IMR-90 (cell line): ENCODE data around the gene BCO2. TPM values are rescaled to one million over a fixed set of nuclear protein-coding genes. Genes with fewer than 3 reads are reported as not detected.
A peak's percentile ranks its signal among the peaks of the same experiment; 100 is the strongest.

Experiments used
- ATAC-seq: fragments of 200-7000 bp; cut with Tn5 transposase; 2 replicates; pipeline ENCODE4 v1.9.1; 2020; ENCODE audit warnings: low read depth, mild to moderate bottlenecking, moderate library complexity
- BruUV-seq: library from RNA; stranded (reverse); fragments of 400-500 nt; replicated peaks from 2 replicates; lab custom pipeline; 2021; lab: Mats Ljungman, UMichigan
- CTCF ChIA-PET: fragments of 300-600 bp; formaldehyde crosslinking; extraction: SDS; loops from one replicate; lab custom pipeline; 2021; ENCODE audit warnings: antibody characterized with exemption; lab: Yijun Ruan, JAX
- POLR2A ChIA-PET: fragments of 300-600 bp; sonication (Branson Sonifier 250); formaldehyde crosslinking; loops from one replicate; lab custom pipeline; 2022; ENCODE audit warnings: antibody characterized with exemption; ENCODE audit not compliant: unreplicated experiment; lab: Charles Lee
- DNase-seq: peaks from one replicate; pipeline ENCODE4 v3.0.0; 2013
- H2AFZ ChIP-seq: replicated peaks from 2 replicates; pipeline ENCODE3; 2013; ENCODE audit warnings: low read length, mild to moderate bottlenecking; ENCODE audit not compliant: poor library complexity
- H2AK5ac ChIP-seq: 2 replicates; pipeline ENCODE4 v1.6.1; 2013; ENCODE audit warnings: low read depth, low read length, inconsistent platforms
- H2AK9ac ChIP-seq: replicated peaks from 2 replicates; pipeline ENCODE3; 2013; ENCODE audit warnings: mild to moderate bottlenecking, low read depth, low read length, moderate library complexity; ENCODE audit not compliant: poor library complexity
- H2BK120ac ChIP-seq: 2 replicates; pipeline ENCODE4 v1.6.1; 2013; ENCODE audit warnings: low read depth, low read length, inconsistent platforms
- H2BK15ac ChIP-seq: 3 replicates; pipeline ENCODE4 v1.6.1; 2013; ENCODE audit warnings: low read depth, low read length, inconsistent platforms
- H2BK20ac ChIP-seq: 2 replicates; pipeline ENCODE4 v1.6.1; 2013; ENCODE audit warnings: low read depth, mild to moderate bottlenecking, inconsistent platforms, low read length, moderate library complexity
- H2BK5ac ChIP-seq: 2 replicates; pipeline ENCODE4 v1.6.1; 2013; ENCODE audit warnings: mild to moderate bottlenecking, low read depth, low read length, inconsistent platforms; ENCODE audit not compliant: poor library complexity, severe bottlenecking
- H3K14ac ChIP-seq: replicated peaks from 2 replicates; pipeline ENCODE4 v1.6.1; 2013; ENCODE audit warnings: low read depth, low read length, inconsistent platforms
- H3K18ac ChIP-seq: 2 replicates; pipeline ENCODE4 v1.6.1; 2013; ENCODE audit warnings: low read depth, low read length, control low read depth
- H3K23ac ChIP-seq: 2 replicates; pipeline ENCODE4 v1.6.1; 2013; ENCODE audit warnings: low read depth, low read length, inconsistent platforms
- H3K27ac ChIP-seq: 2 replicates; pipeline ENCODE4 v1.5.1; 2013; ENCODE audit warnings: mild to moderate bottlenecking, control low read depth, low read length; ENCODE audit not compliant: insufficient read depth
- H3K27me3 ChIP-seq: 2 replicates; pipeline ENCODE4 v1.6.1; 2013; ENCODE audit warnings: low read length; ENCODE audit not compliant: control insufficient read depth, insufficient read depth
- H3K36me3 ChIP-seq: 2 replicates; pipeline ENCODE4 v1.6.1; 2013; ENCODE audit warnings: low read length, mixed read lengths; ENCODE audit not compliant: control insufficient read depth, insufficient read depth
- H3K4ac ChIP-seq: 2 replicates; pipeline ENCODE4 v1.6.1; 2013; ENCODE audit warnings: low read depth, low read length, inconsistent platforms
- H3K4me1 ChIP-seq: 2 replicates; pipeline ENCODE4 v1.6.1; 2013; ENCODE audit warnings: low read length, mixed read lengths; ENCODE audit not compliant: control insufficient read depth, insufficient read depth
- H3K4me2 ChIP-seq: 2 replicates; pipeline ENCODE4 v1.6.1; 2013; ENCODE audit warnings: low read depth, mild to moderate bottlenecking, control low read depth, low read length, moderate library complexity
- H3K4me3 ChIP-seq: 2 replicates; pipeline ENCODE4 v1.5.1; 2013; ENCODE audit warnings: low read depth, mild to moderate bottlenecking, control low read depth, low read length, moderate library complexity; ENCODE audit not compliant: insufficient read depth
- H3K56ac ChIP-seq: 2 replicates; pipeline ENCODE4 v1.6.1; 2013; ENCODE audit warnings: low read length, inconsistent platforms; ENCODE audit not compliant: insufficient read depth; ENCODE audit errors: extremely low read depth
- H3K79me1 ChIP-seq, 2 experiments: 2 replicates each; pipeline ENCODE4 v1.6.1; 2013; ENCODE audit warnings: low read length in 2 of 2, inconsistent platforms in 1 of 2, low read depth in 1 of 2
- H3K9ac ChIP-seq: 2 replicates; pipeline ENCODE4 v1.6.1; 2013; ENCODE audit warnings: low read depth, low read length, control low read depth
- H3K9me1 ChIP-seq: 2 replicates; pipeline ENCODE4 v1.6.1; 2013; ENCODE audit warnings: low read length, inconsistent platforms; ENCODE audit not compliant: insufficient read depth
- H3K9me3 ChIP-seq: 2 replicates; pipeline ENCODE4 v1.6.1; 2013; ENCODE audit warnings: low read length; ENCODE audit not compliant: control insufficient read depth, insufficient read depth
- H4K20me1 ChIP-seq: 2 replicates; pipeline ENCODE4 v1.6.1; 2013; ENCODE audit warnings: low read length, inconsistent platforms; ENCODE audit not compliant: insufficient read depth
- H4K5ac ChIP-seq: 2 replicates; pipeline ENCODE4 v1.6.1; 2013; ENCODE audit warnings: mild to moderate bottlenecking, low read depth, low read length, control low read depth
- H4K8ac ChIP-seq, 2 experiments: 2 replicates each; pipeline ENCODE4 v1.6.1; 2013; ENCODE audit warnings: low read depth in 2 of 2, low read length in 2 of 2, control low read depth in 1 of 2, inconsistent platforms in 1 of 2
- H4K91ac ChIP-seq: 2 replicates; pipeline ENCODE4 v1.6.1; 2013; ENCODE audit warnings: low read depth, low read length, inconsistent platforms; ENCODE audit not compliant: insufficient read depth
- CEBPB ChIP-seq: IDR thresholded peaks from 2 replicates; pipeline ENCODE4 v1.6.1; 2012; ENCODE audit warnings: low read depth, low read length, improper control_type of control experiment
- MAFK ChIP-seq: IDR thresholded peaks from 2 replicates; pipeline ENCODE4 v1.6.1; 2012; ENCODE audit warnings: low read depth, low read length, improper control_type of control experiment
- WGBS, 2 experiments: methylation state at CpG; one replicate each; pipeline versions ENCODE4 v1.1.5 to v1.1.7; 2013; ENCODE audit warnings: missing lambda C conversion rate in 2 of 2; ENCODE audit not compliant: insufficient read length in 1 of 2; ENCODE audit errors: extremely low coverage in 2 of 2; 5-methylcytosine and 5-hydroxymethylcytosine counted together
- dilution Hi-C: fragments of 300-500 bp; cut with HindIII; formaldehyde crosslinking; loops from one replicate; pipeline ENCODE4 v1.14.3; 2018; ENCODE audit warnings: low sequenced_read_pairs; ENCODE audit not compliant: unreplicated experiment
- in situ Hi-C: fragments of 300-500 bp; cut with MboI; formaldehyde crosslinking; loops from 3 replicates; pipeline ENCODE4 v1.14.3; 2019; ENCODE audit warnings: low sequenced_read_pairs, inconsistent platforms, mixed read lengths
- intact Hi-C: fragments of 100-400 bp; cut with micrococcal nuclease; formaldehyde crosslinking; loops from 2 replicates; pipeline ENCODE4 v1.10.0; 2022
- polyA plus RNA-seq, 3 experiments: library from polyadenylated mRNA; depleted of rRNA; stranded (reverse); fragments of >200 nt; gene quantifications; 2 replicates each; pipeline ENCODE4 v1.2.3, GENCODE V29; 2012; ENCODE audit warnings: low replicate concordance in 1 of 3
- total RNA-seq: library from RNA; depleted of rRNA; stranded (reverse); fragments of >200 nt; gene quantifications from 2 replicates; pipeline ENCODE4 v1.2.3, GENCODE V29; 2012
- TF ChIP-seq, protein P1 (sequence below): fragments of 150-350 bp; IDR thresholded peaks from 2 replicates; pipeline ENCODE4 v1.6.1; 2017; ENCODE audit warnings: mild to moderate bottlenecking, antibody characterized with exemption, low read length, low read depth

BCO2 gene
- total and polyA plus RNA-seq, 2 of the 4 experiments (the other 2 are of a cell fraction): 0.18 to 0.68 TPM

- peak overlapping the region; percentile 77; the same call in 1 of the 2 replicates for H3K4ac ChIP-seq
- WGBS, 2 experiments: 100% methylated on average over 1 of the region's 3 CpGs; no CpG with 5 or more reads in 1 of the 2 experiments
- ChIA-PET CTCF (no interaction called here), POLR2A (no interaction called here)
- no peak overlapping the region for H2BK120ac ChIP-seq
- DNase-seq (no peak), ATAC-seq (no peak)
- peak overlapping the region; percentile 91 for H2BK5ac ChIP-seq
- H3K4me1 ChIP-seq: peaks cover 5% of the 10 kb centered on the region; the same call in 1 of the 2 replicates
- 0 out of 2 replicates have a peak overlapping the region, but pooled peaks have one; percentile 49 for H3K14ac ChIP-seq
- no peaks in the 10 kb centered on the region for H3K9me3 ChIP-seq
- H3K9me1 ChIP-seq: peaks cover 14% of the 10 kb centered on the region
- peaks cover 0 to 8% of the 10 kb centered on the region in 2 experiments; a peak in 1 of 4 replicates for H3K79me1 ChIP-seq
- no peak overlapping the region for H3K4me2 ChIP-seq
- no peak overlapping the region for H3K9ac ChIP-seq
- H2AFZ ChIP-seq: no peak overlapping the region
- intact Hi-C loops (no loop called here), in situ Hi-C loops (no loop called here), dilution Hi-C loops (no loop called here)
- no peak overlapping the region for H3K56ac ChIP-seq
- H3K23ac ChIP-seq: no peak overlapping the region; the same call in 1 of the 2 replicates
- BruUV-seq: no TSS peak
- H2AK9ac ChIP-seq: peak overlapping the region; percentile 9
- TF ChIP-seq, protein P1, sequence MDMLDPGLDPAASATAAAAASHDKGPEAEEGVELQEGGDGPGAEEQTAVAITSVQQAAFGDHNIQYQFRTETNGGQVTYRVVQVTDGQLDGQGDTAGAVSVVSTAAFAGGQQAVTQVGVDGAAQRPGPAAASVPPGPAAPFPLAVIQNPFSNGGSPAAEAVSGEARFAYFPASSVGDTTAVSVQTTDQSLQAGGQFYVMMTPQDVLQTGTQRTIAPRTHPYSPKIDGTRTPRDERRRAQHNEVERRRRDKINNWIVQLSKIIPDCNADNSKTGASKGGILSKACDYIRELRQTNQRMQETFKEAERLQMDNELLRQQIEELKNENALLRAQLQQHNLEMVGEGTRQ: no peak
- no peak for TF ChIP-seq MAFK
- peak; percentile 53; the same call in 1 of the 2 replicates for TF ChIP-seq CEBPB
- H4K5ac ChIP-seq: no peak overlapping the region
- H3K27me3 ChIP-seq: no peaks in the 10 kb centered on the region
- no peaks in the 10 kb centered on the region for H4K20me1 ChIP-seq
- no peak overlapping the region for H4K91ac ChIP-seq
- H2BK20ac ChIP-seq: no peak overlapping the region
- no peak overlapping the region for H3K18ac ChIP-seq
- no peak overlapping the region for H3K4me3 ChIP-seq
- no peaks in the 10 kb centered on the region for H3K36me3 ChIP-seq
- peak overlapping the region; percentile 99 for H2AK5ac ChIP-seq
- no peak overlapping the region for H3K27ac ChIP-seq
- no peak overlapping the region; the same call in 1 of the 3 replicates for H2BK15ac ChIP-seq
- H4K8ac ChIP-seq: peak overlapping the region in 1 of 2 experiments; percentile 26; a peak in 1 of 4 replicates
Observed at GRCh38 chr11:112253605-112254242, 78.4 kb downstream of the BCO2 start.
